Adrenal gland (tissue), 5 donors: ENCODE data around the gene PRAMEF7.
"Not testable (repeated sequence)": the region's sequence is repeated elsewhere in the genome, so short reads cannot be mapped to it uniquely, and the experiment has no call there.

Experiments
- POLR2A ChIP-seq, 2 donors: fragments of 450-650 bp; IDR thresholded peaks; one replicate each; pipeline ENCODE4 v1.6.1; 2017; ENCODE audit warnings: antibody characterized with exemption in 2 of 2, mild to moderate bottlenecking in 2 of 2, moderate library complexity in 1 of 2
- TF ChIP-seq, protein P1 (sequence below), 6 experiments: fragments of 450-650 bp in 4 of 6; fragments of 200-600 bp in 2 of 6; sonication (generic) in 1 of 6; IDR thresholded peaks; 1 replicate in 5 of 6; 2 replicates in 1 of 6; pipeline versions ENCODE4 v1.5.1 to v1.8.0; 2016 to 2021; ENCODE audit warnings: antibody characterized with exemption in 6 of 6, mild to moderate bottlenecking in 2 of 6, moderate library complexity in 1 of 6
- donor health status: DM: no; HTN: no; CAD: no.

DNA sequence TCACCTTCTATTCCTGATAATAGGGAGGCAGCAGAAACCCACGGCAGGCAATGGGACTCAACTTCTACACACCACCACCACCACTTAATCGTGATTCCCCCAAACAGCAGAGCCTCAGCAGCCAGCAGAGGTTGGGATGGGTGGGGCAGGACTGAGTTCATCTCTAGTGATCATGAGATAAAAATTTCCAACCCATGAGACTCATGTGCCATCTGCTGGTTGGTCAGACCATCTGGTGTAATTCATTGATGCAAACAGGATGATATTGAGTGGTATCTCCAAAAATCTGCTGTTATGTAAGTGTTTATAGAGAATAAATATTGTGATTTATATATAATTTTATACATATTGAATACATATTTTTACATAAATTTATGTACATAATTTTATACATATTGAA, 5.3 kb downstream of the PRAMEF7 start:
- TF ChIP-seq, protein P1, sequence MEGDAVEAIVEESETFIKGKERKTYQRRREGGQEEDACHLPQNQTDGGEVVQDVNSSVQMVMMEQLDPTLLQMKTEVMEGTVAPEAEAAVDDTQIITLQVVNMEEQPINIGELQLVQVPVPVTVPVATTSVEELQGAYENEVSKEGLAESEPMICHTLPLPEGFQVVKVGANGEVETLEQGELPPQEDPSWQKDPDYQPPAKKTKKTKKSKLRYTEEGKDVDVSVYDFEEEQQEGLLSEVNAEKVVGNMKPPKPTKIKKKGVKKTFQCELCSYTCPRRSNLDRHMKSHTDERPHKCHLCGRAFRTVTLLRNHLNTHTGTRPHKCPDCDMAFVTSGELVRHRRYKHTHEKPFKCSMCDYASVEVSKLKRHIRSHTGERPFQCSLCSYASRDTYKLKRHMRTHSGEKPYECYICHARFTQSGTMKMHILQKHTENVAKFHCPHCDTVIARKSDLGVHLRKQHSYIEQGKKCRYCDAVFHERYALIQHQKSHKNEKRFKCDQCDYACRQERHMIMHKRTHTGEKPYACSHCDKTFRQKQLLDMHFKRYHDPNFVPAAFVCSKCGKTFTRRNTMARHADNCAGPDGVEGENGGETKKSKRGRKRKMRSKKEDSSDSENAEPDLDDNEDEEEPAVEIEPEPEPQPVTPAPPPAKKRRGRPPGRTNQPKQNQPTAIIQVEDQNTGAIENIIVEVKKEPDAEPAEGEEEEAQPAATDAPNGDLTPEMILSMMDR (IDR thresholded peaks at IDR 0.05) = not testable (repeated sequence)
- TF ChIP-seq POLR2A (IDR thresholded peaks at IDR 0.05) = not testable (repeated sequence)
